Chondrocyte (in vitro differentiated cells): Measurements from ENCODE around the gene CRHR2. TPM values are rescaled to one million over a fixed set of nuclear protein-coding genes. Genes with fewer than 3 reads are reported as not detected.

Experiments
- DNase-seq: peaks from one replicate; pipeline ENCODE4 v3.0.0; 2021; ENCODE audit warnings: mixed read lengths, low spot score
- H3K27ac Mint-ChIP-seq: one replicate; pipeline ENCODE4 v1.8.0; 2021; ENCODE audit warnings: mild to moderate bottlenecking, moderate library complexity, mixed read lengths; ENCODE audit not compliant: unreplicated experiment
- H3K27me3 Mint-ChIP-seq: 2 replicates; pipeline ENCODE4 v1.8.0; 2021; ENCODE audit warnings: low read depth, mixed read lengths
- H3K36me3 Mint-ChIP-seq: 2 replicates; pipeline ENCODE4 v1.8.0; 2021; ENCODE audit warnings: low read depth, mixed read lengths
- H3K4me1 Mint-ChIP-seq: 2 replicates; pipeline ENCODE4 v1.8.0; 2021; ENCODE audit warnings: low read depth, mild to moderate bottlenecking, mixed read lengths
- H3K4me3 Mint-ChIP-seq: one replicate; pipeline ENCODE4 v1.8.0; 2021; ENCODE audit warnings: mild to moderate bottlenecking, moderate library complexity, mixed read lengths; ENCODE audit not compliant: unreplicated experiment
- H3K9me3 Mint-ChIP-seq: 2 replicates; pipeline ENCODE4 v1.8.0; 2021; ENCODE audit warnings: low read depth, mixed read lengths
- total RNA-seq: library from RNA; stranded (reverse); gene quantifications from 3 replicates; pipeline ENCODE4 v1.2.1, GENCODE V29; 2021
- TF ChIP-seq, protein P1 (sequence below): fragments of 200-600 bp; sonication (generic); IDR thresholded peaks from 2 replicates; pipeline ENCODE4 v1.5.0; 2021; ENCODE audit warnings: antibody characterized with exemption, mild to moderate bottlenecking, moderate library complexity

The CRHR2 gene
- total RNA-seq, 1 donor from 2014 or later, result not detected

DNA sequence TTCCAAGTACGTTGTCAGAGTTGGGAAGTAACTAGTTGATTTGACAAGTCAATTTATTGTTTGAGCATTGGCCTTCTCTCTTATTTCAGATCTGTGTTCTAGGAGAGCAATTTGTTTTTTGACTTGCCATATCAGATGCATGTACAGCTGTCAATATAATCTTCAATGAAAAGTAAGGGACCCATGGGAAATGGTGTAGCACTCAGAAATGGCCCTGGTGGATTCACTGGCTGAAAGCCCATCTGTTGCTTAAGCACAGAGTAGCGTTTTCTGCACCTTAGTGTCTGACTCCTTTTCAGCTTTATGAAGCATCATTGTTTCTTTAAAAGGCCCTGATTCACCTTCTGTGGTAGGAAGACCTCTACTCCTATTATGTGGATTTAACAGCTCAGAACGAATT is 77.4 kb downstream of the CRHR2 start:
- Mint-ChIP-seq H3K36me3 (peaks cover 71% of the 10 kb centered on the region), H3K4me1 (peaks cover 64% of the 10 kb centered on the region), H3K27me3 (no peaks in the 10 kb centered on the region), H3K9me3 (no peaks in the 10 kb centered on the region), H3K4me3 (no peak overlapping the region), H3K27ac (peak overlapping the region; percentile 45)
- TF ChIP-seq, protein P1, sequence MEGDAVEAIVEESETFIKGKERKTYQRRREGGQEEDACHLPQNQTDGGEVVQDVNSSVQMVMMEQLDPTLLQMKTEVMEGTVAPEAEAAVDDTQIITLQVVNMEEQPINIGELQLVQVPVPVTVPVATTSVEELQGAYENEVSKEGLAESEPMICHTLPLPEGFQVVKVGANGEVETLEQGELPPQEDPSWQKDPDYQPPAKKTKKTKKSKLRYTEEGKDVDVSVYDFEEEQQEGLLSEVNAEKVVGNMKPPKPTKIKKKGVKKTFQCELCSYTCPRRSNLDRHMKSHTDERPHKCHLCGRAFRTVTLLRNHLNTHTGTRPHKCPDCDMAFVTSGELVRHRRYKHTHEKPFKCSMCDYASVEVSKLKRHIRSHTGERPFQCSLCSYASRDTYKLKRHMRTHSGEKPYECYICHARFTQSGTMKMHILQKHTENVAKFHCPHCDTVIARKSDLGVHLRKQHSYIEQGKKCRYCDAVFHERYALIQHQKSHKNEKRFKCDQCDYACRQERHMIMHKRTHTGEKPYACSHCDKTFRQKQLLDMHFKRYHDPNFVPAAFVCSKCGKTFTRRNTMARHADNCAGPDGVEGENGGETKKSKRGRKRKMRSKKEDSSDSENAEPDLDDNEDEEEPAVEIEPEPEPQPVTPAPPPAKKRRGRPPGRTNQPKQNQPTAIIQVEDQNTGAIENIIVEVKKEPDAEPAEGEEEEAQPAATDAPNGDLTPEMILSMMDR, result no peak
- DNase-seq, result no peak

Other genes starting within 250 kb of the CRHR2 start
- 6.0 to 8.2 TPM (median 6.6 TPM) in 3 replicates for gene NOD1, start 203.7 kb downstream of the CRHR2 start, total RNA-seq
- 24.4 to 31.5 TPM (median 25.6 TPM) in 3 replicates for gene GGCT, start 177.6 kb downstream of the CRHR2 start, total RNA-seq
- 224 to 583 TPM (median 581 TPM) in 3 replicates for gene GARS1, start 87.6 kb downstream of the CRHR2 start, total RNA-seq
- gene INMT, start 69.7 kb upstream of the CRHR2 start, total RNA-seq, result 5.6 to 73.2 TPM (median 70.1 TPM) in 3 replicates
- 5.3 to 6.3 TPM (median 5.8 TPM) in 3 replicates for gene MINDY4, start 89.0 kb upstream of the CRHR2 start, total RNA-seq
- gene AQP1, start 229.4 kb upstream of the CRHR2 start, total RNA-seq, result 3.9 to 18.6 TPM (median 18.0 TPM) in 3 replicates